ENCODE data around the gene GAST. TPM values are rescaled to one million over a fixed set of nuclear protein-coding genes. Genes with fewer than 3 reads are reported as not detected.

The GAST gene
- total and polyA plus RNA-seq, 2 of the 13 experiments (the other 11 are each of a cell fraction or from before 2014, with no cell fraction given), result 0.32 to 0.42 TPM

DNA sequence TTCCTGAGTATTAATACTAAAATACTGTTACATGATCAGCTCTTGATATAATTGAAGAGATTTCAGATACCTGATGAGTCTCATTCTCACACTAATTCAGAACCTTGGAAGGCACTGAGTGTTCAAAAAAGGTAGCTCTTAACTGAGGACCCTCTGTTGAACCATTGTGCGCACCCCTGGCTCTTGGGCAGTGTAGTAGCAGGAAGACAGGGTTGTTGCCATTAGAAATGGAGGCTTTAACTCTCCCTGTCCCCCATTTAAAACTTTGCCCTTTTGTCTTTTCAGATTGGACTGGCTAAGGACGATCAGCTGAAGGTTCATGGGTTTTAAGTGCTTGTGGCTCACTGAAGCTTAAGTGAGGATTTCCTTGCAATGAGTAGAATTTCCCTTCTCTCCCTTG is 21.6 kb upstream of the GAST start (continued):
- TF ChIP-seq ARID2 (CRISPR knock-in tag; IDR thresholded peaks at IDR 0.05; ENCODE audit: borderline replicate concordance) (no peak), TOPORS (CRISPR knock-in tag; IDR thresholded peaks at IDR 0.05) (0 out of 2 replicates have a peak, but pooled peaks have one; percentile 13), HMG20A (CRISPR knock-in tag; IDR thresholded peaks at IDR 0.05; ENCODE audit: borderline replicate concordance) (no peak), ZFP37 (CRISPR knock-in tag; IDR thresholded peaks at IDR 0.05; ENCODE audit: borderline replicate concordance) (no peak)
- TF ChIP-seq, protein P1, sequence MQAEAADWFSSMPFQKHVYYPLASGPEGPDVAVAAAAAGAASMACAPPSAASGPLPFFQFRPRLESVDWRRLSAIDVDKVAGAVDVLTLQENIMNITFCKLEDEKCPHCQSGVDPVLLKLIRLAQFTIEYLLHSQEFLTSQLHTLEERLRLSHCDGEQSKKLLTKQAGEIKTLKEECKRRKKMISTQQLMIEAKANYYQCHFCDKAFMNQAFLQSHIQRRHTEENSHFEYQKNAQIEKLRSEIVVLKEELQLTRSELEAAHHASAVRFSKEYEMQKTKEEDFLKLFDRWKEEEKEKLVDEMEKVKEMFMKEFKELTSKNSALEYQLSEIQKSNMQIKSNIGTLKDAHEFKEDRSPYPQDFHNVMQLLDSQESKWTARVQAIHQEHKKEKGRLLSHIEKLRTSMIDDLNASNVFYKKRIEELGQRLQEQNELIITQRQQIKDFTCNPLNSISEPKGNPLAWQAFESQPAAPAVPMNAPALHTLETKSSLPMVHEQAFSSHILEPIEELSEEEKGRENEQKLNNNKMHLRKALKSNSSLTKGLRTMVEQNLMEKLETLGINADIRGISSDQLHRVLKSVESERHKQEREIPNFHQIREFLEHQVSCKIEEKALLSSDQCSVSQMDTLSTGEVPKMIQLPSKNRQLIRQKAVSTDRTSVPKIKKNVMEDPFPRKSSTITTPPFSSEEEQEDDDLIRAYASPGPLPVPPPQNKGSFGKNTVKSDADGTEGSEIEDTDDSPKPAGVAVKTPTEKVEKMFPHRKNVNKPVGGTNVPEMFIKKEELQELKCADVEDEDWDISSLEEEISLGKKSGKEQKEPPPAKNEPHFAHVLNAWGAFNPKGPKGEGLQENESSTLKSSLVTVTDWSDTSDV (CRISPR knock-in tag; IDR thresholded peaks at IDR 0.05), result no peak

DNA sequence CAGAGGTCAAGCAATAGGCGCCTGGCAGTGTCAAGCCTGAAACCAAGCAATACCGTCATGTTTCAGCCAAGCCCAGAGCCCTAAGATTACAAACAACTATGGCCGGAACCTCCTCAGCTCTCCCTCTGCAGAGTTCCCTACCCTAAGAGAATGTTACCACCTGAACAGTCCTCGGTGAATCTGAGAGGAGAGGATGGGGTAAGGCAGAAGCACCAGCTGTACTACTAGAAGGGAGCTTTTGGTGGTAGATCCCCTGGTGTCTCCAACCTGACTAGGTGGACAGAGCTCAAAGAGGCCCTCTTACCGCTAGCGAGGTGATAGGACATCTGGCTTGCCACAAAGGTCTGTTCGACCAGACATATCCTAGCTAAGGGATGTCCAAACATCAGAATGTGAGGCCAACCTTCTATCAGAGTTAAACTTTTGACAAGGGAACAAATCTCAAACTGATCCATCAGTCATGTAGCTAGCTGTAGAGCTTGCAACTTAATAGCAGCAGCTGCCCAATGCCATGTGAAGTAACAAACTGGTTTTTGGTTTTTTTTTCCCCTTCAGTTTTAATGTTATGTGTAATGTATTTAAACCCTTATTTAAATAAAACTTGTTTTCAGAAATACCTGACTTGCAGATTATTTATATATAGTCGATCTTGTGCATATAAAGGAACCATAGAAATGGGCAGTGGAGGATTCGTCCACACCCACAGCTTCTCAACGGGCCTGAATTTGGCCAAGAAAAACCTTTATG is 20.9 kb upstream of the GAST start:
- FAIRE-seq (peak; percentile 21), ATAC-seq (no peak), DNase-seq (ENCODE audit: low spot score) (no peak)
- Histone ChIP-seq H2AFZ (ENCODE audit: low read length) (no peak overlapping the region), H3K36me3 (replicated peaks in 1 of 2; ENCODE audit: control insufficient read depth in 1 of 2, insufficient read depth in 2 of 2, low read length in 2 of 2) (peaks cover 22 to 46% of the 10 kb centered on the region in 2 experiments), H3K27me3 (ENCODE audit: control insufficient read depth in 1 of 2, insufficient read depth in 2 of 2, low read length in 2 of 2) (no peaks in the 10 kb centered on the region; a peak in 2 of 5 replicates), H3K4me3 (replicated peaks in 1 of 3; ENCODE audit: insufficient read depth in 1 of 3, low read depth in 2 of 3, low read length in 3 of 3) (no peak overlapping the region), H3K9me3 (ENCODE audit: low read length) (no peaks in the 10 kb centered on the region), H3K4me1 (ENCODE audit: insufficient read depth, low read length) (peaks cover 29% of the 10 kb centered on the region), H3K27ac (ENCODE audit: extremely low read length, insufficient read depth, low read length) (no peak overlapping the region), H3K9ac (ENCODE audit: insufficient read depth, low read depth, low read length) (no peak overlapping the region), H3K4me2 (ENCODE audit: low read depth, low read length) (peak overlapping the region; percentile 99), H4K20me1 (ENCODE audit: insufficient read depth, low read length) (peaks cover 39% of the 10 kb centered on the region), H3K79me2 (ENCODE audit: insufficient read depth, low read length) (peaks cover 18% of the 10 kb centered on the region)
- in situ Hi-C loops (cut with HindIII; ENCODE audit: extremely low pct_ligation_motif_present, low pct_unique_long_range_greater_than_20kb) (no loop called here), intact Hi-C loops (cut with micrococcal nuclease; ENCODE audit: unreplicated experiment) (no loop called here)
- no TSS peak for BruUV-seq (replicated peaks)
- POLR2A ChIA-PET, result interaction anchor here (1.2 to 6.6 kb wide), 6 partner anchors 13 to 872 kb away, joined by 3 to 443 read pairs (median 5); partner anchors contain the start of gene P3H4
- CTCF ChIA-PET (ENCODE audit: low intra/inter-chr PET ratio, low total read pairs), result no interaction called here
- WGBS (ENCODE audit: low lambda C conversion rate), result 98% methylated on average over 10 of the region's 10 CpGs
- TF ChIP-seq ZNF234 (CRISPR knock-in tag; conservative IDR thresholded peaks at IDR 0.05) (no peak), ZNF460 (CRISPR knock-in tag; IDR thresholded peaks at IDR 0.05; ENCODE audit: borderline replicate concordance) (no peak), REL (CRISPR knock-in tag; conservative IDR thresholded peaks at IDR 0.05) (no peak; the same call in 1 of the 2 replicates), SMAD1 (CRISPR knock-in tag; IDR thresholded peaks at IDR 0.05; ENCODE audit: borderline replicate concordance, low read depth) (no peak), KLF16 (CRISPR knock-in tag; IDR thresholded peaks at IDR 0.05) (no peak)
- TF ChIP-seq, protein P2, sequence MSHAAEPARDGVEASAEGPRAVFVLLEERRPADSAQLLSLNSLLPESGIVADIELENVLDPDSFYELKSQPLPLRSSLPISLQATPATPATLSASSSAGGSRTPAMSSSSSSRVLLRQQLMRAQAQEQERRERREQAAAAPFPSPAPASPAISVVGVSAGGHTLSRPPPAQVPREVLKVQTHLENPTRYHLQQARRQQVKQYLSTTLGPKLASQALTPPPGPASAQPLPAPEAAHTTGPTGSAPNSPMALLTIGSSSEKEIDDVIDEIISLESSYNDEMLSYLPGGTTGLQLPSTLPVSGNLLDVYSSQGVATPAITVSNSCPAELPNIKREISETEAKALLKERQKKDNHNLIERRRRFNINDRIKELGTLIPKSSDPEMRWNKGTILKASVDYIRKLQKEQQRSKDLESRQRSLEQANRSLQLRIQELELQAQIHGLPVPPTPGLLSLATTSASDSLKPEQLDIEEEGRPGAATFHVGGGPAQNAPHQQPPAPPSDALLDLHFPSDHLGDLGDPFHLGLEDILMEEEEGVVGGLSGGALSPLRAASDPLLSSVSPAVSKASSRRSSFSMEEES (CRISPR knock-in tag; IDR thresholded peaks at IDR 0.05), result no peak

Data from HepG2 (cell line).